ENCODE results near the gene RFTN2. TPM values are rescaled to one million over a fixed set of nuclear protein-coding genes. Genes with fewer than 3 reads are reported as not detected.
"Not testable (repeated sequence)": the region's sequence is repeated elsewhere in the genome, so short reads cannot be mapped to it uniquely, and the experiment has no call there.

The RFTN2 gene
- total RNA-seq, 1 experiment from 2014 or later, result 0.87 TPM

DNA sequence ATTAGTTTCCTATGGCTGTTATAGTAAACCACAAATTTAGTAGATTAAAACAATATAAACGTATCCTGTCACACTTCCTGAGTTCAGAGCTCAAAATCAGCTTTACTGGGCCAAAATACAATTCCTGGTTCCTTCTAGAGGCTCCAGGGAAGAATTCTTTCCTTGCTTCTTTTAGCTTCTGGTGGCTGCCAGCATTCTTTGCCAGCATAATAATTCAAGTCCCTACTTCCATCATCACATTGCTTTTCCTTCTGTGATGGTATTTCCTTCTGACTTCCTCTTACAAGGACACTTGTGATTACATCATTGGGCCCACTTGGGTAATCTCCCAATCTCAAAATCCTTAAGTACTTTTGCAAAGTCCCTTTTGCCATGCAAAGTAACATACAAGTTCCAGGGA is 118.9 kb downstream of the RFTN2 start:
- DNase-seq (ENCODE audit: extremely low read depth, low read depth), result no peak

DNA sequence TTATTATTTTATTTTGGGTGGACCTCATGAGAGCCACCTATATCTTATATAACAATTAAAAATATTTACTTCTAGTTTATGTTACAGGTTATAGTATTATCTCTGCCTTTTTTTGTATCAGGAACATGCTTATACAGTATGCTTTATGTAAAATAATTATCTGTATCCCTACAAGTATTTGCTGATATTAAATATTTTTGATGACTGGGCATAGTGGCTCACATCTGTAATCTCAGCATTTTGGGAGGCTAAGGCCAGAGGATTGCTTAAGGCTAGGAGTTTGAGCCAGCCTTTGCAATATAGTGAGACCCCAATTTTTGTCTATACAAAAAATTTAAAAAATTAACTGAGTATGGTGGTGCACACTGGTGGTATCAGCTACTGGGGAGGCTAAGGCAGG is 119.9 kb downstream of the RFTN2 start:
- no peak for DNase-seq (ENCODE audit: extremely low read depth, low read depth)

DNA sequence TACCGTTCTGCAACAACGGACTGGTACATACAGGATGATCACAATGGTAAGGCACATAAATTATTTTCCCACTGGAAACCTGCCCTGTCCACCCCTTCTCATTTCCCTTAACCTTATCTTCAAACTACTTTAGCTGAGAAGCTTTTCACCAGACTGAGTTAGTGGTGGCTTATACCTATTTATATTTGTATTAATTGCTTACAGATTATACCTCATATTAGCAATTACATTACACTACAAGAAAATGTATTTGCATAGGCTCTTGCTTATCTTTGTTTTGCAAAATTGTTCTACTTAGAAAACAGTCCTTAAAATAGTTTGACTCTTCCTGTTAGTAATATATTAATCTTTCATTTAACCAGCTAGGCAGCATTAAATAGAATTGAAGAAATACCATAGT is 124.1 kb downstream of the RFTN2 start:
- not testable (repeated sequence) for DNase-seq (ENCODE audit: extremely low read depth, low read depth)

DNA sequence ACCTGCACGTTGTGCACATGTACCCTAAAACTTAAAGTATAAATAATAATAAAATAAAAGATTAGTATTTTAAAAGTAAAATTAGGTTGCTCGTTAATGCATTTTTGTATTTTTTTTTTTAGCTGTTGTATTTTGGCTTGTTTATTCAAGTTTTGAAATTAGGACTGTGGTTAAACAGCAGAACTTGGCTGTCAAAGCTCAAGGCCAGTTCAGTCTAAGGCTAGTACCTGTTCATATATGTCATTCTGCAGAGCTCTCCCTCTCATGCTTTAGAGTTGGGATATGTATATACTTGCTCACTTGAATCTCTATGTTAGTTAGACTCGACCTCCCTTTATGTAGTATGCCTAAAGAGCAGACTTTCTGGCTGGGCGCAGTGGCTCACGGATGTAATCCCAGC is 126.8 kb downstream of the RFTN2 start:
- no peak for DNase-seq (ENCODE audit: extremely low read depth, low read depth)

DNA sequence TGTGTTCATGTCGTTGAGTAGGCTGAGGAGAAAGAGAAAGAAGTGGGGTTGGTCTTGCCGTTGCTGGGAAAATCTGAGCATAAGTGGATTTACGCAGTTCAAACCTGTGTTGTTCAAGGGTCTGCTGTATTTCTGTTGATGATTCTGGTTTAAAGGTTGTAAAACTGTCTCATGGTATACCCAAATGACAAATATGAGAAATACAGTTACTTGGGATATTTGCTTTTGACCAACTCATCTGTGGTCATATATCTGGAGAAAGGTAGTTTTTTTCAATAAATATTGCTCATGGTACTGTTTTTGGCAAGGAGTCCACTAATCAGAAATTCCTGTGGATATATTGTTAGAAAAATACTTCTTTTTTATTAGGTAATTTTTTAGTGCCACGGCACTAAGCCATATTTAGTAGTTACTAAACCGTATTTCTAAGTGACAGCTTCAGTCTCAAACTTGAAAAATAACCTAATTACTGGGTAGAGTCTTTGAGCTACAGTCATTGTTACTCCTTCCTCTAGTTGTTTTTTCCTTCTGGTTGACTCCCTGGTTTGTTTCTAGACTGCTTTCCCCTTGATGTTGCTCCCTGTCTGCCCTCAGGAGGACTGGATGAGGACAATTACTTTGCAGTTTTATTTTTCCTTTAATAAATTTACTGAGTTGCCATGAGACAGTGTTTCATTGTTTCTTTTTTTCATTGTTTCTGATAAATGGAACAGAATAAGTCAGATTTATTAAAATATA is 128.1 kb downstream of the RFTN2 start:
- no peak for DNase-seq (ENCODE audit: extremely low read depth, low read depth)

DNA sequence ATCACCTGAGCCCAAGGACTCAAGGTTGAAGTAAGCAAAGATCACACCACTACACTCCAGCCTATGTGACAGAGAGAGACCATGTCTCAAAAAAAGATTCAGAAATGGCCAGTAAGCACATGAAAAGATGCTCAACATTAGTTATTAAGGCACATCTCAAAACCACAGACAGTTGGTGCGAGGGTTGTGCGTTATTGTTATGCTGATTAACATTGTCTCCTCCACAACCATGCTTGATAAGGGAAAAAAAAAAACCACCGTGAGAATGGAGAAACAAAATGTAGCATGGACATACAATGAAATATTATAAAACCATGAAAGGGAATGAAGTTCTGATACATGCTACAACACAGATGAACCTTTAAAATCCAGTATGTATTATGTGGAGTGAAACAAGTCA is 132.2 kb downstream of the RFTN2 start:
- DNase-seq (ENCODE audit: extremely low read depth, low read depth), result no peak

DNA sequence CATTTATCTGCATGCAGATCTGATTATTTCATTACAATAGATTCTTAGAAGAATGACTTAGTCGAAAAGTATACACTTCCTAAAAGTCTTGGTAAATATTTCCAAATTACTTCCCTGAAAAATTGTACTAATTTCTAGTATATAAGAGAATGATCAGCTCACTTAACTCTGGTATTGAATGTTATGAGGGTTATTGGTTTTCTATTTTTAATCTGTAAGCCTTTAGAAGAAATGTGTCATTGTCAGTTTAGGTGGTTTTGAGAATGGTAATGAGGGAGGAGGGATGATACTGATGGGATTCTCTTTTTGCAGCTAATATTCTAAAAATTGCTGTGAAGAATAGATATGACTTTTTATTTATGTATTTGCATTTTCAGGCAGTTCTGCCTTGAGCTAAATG is 135.7 kb downstream of the RFTN2 start:
- no peak for DNase-seq (ENCODE audit: extremely low read depth, low read depth)

DNA sequence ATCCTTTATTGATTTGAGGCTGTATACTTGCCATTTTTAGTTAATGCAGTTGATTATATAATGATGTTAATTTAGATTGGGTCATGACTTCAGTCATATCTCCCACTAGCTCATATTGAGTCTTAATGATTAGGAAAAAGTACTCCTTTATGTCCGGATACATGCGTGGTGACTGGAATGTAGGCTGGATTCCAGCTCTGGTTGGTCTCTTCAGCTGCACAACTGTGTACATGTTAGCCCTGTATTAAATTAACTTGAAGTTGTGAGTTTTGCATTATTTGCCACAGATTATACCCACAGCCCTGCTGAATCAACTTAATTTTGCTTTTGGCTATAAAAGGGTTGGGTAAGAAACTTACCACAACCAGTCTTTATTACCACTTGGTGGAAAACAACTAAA is 137.0 kb downstream of the RFTN2 start:
- no peak for DNase-seq (ENCODE audit: extremely low read depth, low read depth)

Small RNA genes lying within 50 kb of the gene (small RNA-seq; reads per million reads assigned to genes)
- 0 reads per million in 2 experiments for gene AC020550.1

Other genes starting within 250 kb of the RFTN2 start
- gene SF3B1, start 240.6 kb downstream of the RFTN2 start, total RNA-seq (2014; rRNA removed; shearing (Covaris generic)), result 193 and 230 TPM in 2 replicates
- 41.6 and 44.0 TPM in 2 replicates for gene COQ10B, start 222.0 kb downstream of the RFTN2 start, total RNA-seq (2014; rRNA removed; shearing (Covaris generic))
- gene HSPD1, start 175.7 kb downstream of the RFTN2 start, total RNA-seq (2014; rRNA removed; shearing (Covaris generic)), result 1,005 and 1,107 TPM in 2 replicates
- 326 and 343 TPM in 2 replicates for gene HSPE1, start 175.2 kb downstream of the RFTN2 start, total RNA-seq (2014; rRNA removed; shearing (Covaris generic))
- 98.9 and 102 TPM in 2 replicates for gene MOB4, start 159.5 kb downstream of the RFTN2 start, total RNA-seq (2014; rRNA removed; shearing (Covaris generic))
- gene MARS2, start 29.8 kb upstream of the RFTN2 start, total RNA-seq (2014; rRNA removed; shearing (Covaris generic)), result 19.3 and 24.0 TPM in 2 replicates
- not detected in 2 replicates for gene BOLL, start 109.7 kb upstream of the RFTN2 start, total RNA-seq (2014; rRNA removed; shearing (Covaris generic))
- gene PLCL1, start 129.0 kb upstream of the RFTN2 start, total RNA-seq (2014; rRNA removed; shearing (Covaris generic)), result 0.02 and 0.09 TPM in 2 replicates

All from NCI-H460 (cell line).